ENCODE results near the gene KYAT1.

DNA sequence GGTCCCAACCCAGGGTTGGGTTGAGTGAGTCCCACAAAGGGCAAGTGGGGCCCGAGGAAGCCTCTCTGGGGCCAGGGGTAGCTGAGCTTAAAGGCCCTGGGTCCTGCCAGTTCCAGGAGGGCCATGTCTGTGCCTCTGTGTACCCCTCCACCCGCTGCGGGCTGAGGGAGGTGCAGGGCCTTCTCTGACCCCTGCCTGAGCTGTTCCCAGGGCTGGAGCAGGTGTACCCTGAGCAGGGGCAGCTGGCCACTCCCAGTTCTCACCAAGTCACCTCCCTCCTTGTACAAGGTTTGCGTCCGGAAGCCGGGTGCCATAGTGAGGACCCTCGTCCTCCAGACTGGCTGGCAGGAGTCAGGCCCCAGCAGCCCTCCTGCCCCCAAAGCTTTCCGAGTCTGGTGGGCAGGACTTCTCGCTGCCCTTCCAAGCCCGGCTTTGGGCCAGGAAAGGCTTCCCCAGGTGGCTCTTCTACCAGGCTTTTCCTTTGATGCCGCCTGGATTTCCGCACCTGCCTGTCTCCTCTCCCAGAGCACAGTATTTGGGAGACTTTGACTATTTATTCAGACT lies 72.6 kb downstream of the KYAT1 start:
- no peak for TF ChIP-seq POLR2A (IDR thresholded peaks at IDR 0.05)
- TF ChIP-seq, protein P1, sequence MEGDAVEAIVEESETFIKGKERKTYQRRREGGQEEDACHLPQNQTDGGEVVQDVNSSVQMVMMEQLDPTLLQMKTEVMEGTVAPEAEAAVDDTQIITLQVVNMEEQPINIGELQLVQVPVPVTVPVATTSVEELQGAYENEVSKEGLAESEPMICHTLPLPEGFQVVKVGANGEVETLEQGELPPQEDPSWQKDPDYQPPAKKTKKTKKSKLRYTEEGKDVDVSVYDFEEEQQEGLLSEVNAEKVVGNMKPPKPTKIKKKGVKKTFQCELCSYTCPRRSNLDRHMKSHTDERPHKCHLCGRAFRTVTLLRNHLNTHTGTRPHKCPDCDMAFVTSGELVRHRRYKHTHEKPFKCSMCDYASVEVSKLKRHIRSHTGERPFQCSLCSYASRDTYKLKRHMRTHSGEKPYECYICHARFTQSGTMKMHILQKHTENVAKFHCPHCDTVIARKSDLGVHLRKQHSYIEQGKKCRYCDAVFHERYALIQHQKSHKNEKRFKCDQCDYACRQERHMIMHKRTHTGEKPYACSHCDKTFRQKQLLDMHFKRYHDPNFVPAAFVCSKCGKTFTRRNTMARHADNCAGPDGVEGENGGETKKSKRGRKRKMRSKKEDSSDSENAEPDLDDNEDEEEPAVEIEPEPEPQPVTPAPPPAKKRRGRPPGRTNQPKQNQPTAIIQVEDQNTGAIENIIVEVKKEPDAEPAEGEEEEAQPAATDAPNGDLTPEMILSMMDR (IDR thresholded peaks at IDR 0.05 in 4 of 5, conservative IDR thresholded peaks at IDR 0.05 in 1 of 5) = no peak
